Tibial nerve (tissue), 3 donors: ENCODE data around the gene LYPLAL1.

Experiments used
- CTCF ChIP-seq, 5 experiments: fragments of 200-600 bp in 3 of 5; fragments of 450-650 bp in 2 of 5; sonication (generic) in 3 of 5; IDR thresholded peaks; one replicate each; pipeline ENCODE4 v1.5.1; 2016 to 2019; ENCODE audit warnings: antibody characterized with exemption in 5 of 5, mild to moderate bottlenecking in 3 of 5, moderate library complexity in 2 of 5
- POLR2A ChIP-seq, 2 donors: fragments of 450-650 bp; IDR thresholded peaks; one replicate each; pipeline ENCODE4 v1.6.1; 2017; ENCODE audit warnings: antibody characterized with exemption in 2 of 2, mild to moderate bottlenecking in 2 of 2, moderate library complexity in 2 of 2

- no peak for TF ChIP-seq CTCF (IDR thresholded peaks at IDR 0.05)
- TF ChIP-seq POLR2A (IDR thresholded peaks at IDR 0.05), result no peak
These were observed 20.0 kb upstream of the LYPLAL1 start for GRCh38 chr1:219153723-219154122.
